Liver (tissue), 3 donors: ENCODE measurements around the gene LENEP.

Source experiments
- ATF3 ChIP-seq: IDR thresholded peaks from 2 replicates; pipeline ENCODE4 v1.6.1; 2016; ENCODE audit warnings: antibody characterized with exemption
- CTCF ChIP-seq: fragments of 150-350 bp; IDR thresholded peaks from 2 replicates; pipeline ENCODE4 v1.5.1; 2017; ENCODE audit warnings: improper control_type of control experiment, low read depth, low read length; ENCODE audit not compliant: missing input control
- TAF1 ChIP-seq: conservative IDR thresholded peaks from 2 replicates; pipeline ENCODE4 v1.6.1; 2016; ENCODE audit warnings: antibody characterized with exemption, mild to moderate bottlenecking
- donor health status: healthy.
- donor health status: healthy.

GRCh38 chr1:154994269-154994587 is 842 bp downstream of the LENEP start:
- TF ChIP-seq ATF3 (no peak), CTCF (no peak), TAF1 (no peak)
